ENCODE results near the gene DYNLT2. TPM values are rescaled to one million over a fixed set of nuclear protein-coding genes. Genes with fewer than 3 reads are reported as not detected.

DYNLT2 gene, protein sequence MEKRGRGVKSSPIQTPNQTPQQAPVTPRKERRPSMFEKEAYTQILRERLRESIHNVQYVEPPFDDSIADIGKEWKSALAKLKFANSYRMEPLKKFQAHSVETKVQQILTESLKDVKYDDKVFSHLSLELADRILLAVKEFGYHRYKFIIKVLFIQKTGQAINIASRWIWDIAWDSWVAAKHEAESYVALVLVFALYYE
- total RNA-seq = 1 to 10 TPM; 2.2 to 8.4 (median 5.4) TPM

DNA sequence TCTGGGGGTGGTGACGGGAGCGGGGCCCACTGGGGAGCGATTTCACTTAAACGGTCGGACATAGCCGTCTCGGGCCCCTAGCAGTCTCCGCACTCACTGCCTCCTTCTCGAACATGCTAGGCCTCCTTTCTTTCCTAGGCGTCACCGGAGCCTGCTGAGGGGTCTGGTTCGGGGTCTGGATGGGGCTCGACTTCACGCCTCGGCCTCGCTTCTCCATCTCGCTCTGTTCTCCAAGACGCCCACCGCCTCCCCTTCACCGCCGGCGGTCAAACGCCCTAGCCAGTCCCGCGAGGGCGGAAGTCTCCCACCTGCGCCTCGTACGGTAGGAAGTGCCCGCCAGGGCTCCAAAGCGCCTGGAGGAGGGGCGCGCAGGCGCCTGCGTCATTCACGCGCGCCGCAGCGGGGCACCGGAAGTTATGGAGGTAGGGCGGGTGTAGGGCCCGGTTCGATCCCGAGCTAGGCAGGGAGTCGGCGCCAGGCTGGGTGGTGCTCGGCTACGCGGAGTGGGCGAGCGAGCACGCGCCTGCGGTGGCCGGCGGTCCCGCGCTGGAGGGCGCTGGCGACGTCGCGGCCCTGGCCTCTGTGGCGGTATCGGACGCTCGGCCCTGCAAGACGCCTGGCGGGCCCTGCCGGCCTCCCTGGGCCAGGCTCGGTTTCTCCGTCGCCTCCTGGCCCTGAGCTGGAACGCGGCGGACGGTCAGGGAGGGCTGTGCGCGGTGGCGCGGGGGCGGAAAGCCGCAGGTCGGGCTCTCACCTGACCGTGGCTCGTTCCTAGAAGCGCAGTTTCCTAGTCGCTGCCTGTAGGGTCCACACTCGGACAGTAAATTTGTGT, at the start of gene DYNLT2, which contains the start of gene ERMARD:
DYNLT2 (minus strand) TSS at position 331 of the 832 bp plus-strand sequence; CDS start at position 217, 114 bp downstream.
ERMARD (plus strand) TSS at position 381 of the 832 bp plus-strand sequence; CDS start at position 417, 36 bp downstream.
- Histone ChIP-seq H3K36me3 (peaks cover 0 to 6% (median 0%) of the 10 kb centered on the region in 3 donors), H3K27me3 (no peaks in the 10 kb centered on the region), H3K4me1 (peaks cover 0 to 32% (median 5%) of the 10 kb centered on the region in 4 donors), H3K9me3 (peaks cover 0 to 7% (median 0%) of the 10 kb centered on the region in 4 donors), H3K4me3 (peak within 1 kb of the TSS; percentile 57 to 96 (median 90)), H3K27ac (peak within 1 kb of the TSS; percentile 78 to 99 (median 97))
- peak; percentile 81 to 88 for DNase-seq (ENCODE audit: low spot score in 2 of 2)
- 0 to 1% methylated on average over 37 to 56 of the region's 90 CpGs for WGBS, 2 donors
- TF ChIP-seq, protein P1, sequence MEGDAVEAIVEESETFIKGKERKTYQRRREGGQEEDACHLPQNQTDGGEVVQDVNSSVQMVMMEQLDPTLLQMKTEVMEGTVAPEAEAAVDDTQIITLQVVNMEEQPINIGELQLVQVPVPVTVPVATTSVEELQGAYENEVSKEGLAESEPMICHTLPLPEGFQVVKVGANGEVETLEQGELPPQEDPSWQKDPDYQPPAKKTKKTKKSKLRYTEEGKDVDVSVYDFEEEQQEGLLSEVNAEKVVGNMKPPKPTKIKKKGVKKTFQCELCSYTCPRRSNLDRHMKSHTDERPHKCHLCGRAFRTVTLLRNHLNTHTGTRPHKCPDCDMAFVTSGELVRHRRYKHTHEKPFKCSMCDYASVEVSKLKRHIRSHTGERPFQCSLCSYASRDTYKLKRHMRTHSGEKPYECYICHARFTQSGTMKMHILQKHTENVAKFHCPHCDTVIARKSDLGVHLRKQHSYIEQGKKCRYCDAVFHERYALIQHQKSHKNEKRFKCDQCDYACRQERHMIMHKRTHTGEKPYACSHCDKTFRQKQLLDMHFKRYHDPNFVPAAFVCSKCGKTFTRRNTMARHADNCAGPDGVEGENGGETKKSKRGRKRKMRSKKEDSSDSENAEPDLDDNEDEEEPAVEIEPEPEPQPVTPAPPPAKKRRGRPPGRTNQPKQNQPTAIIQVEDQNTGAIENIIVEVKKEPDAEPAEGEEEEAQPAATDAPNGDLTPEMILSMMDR (IDR thresholded peaks at IDR 0.05) = peak in 3 of 5 experiments; percentile 25 to 81 (median 75)
- TF ChIP-seq EP300 (IDR thresholded peaks at IDR 0.05) (peak; percentile 84 to 98), POLR2A (IDR thresholded peaks at IDR 0.05) (peak; percentile 65 to 87)

DNA sequence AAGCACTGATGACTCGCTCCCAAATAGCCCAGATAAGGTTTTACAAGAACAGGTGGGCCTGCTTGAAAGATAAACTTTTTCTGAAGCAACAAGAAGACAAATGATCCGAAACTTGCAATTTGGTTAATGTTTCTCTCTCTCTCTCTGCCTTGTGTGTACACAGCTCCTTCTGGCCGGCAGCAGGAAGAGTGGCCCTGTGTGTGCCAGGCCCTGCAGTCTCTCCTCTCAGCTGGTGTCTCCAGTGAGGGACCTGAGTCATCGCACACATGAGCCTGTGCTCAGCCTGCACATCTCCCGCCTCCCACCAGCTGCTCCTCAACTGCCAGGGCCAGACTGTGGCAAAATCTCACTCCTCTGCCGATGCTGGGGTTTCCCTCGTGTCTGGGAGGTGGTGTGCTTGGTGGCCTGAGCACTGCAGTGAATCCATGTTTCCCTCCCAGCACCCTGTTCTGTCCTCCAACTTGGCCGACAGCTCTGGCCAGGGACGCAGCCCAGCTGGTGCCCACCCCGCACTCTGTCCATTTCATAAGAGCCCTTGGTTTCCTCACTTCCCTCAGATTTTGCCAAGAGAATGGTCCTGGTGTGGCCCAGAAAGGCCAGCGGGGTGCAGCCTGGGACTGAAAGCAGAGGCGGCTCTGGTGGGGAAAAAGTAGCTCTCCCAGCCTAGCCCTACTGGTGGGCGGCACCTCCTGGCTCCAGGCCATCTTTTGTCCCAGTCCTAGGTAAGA, 49.5 kb upstream of the DYNLT2 start:
- H3K4me3 ChIP-seq = no peak overlapping the region
- no peaks in the 10 kb centered on the region for H3K27me3 ChIP-seq
- peak overlapping the region in 1 of 4 donors; percentile 4 for H3K27ac ChIP-seq
- peaks cover 0 to 8% (median 0%) of the 10 kb centered on the region in 4 donors for H3K4me1 ChIP-seq
- no peak for DNase-seq (ENCODE audit: low spot score in 2 of 2)
- H3K9me3 ChIP-seq = no peaks in the 10 kb centered on the region
- no peaks in the 10 kb centered on the region for H3K36me3 ChIP-seq
- 76 to 77% methylated on average over 12 to 13 of the region's 13 CpGs for WGBS, 2 donors
- TF ChIP-seq EP300 (IDR thresholded peaks at IDR 0.05) (no peak), POLR2A (IDR thresholded peaks at IDR 0.05) (no peak)
- TF ChIP-seq, protein P1 (IDR thresholded peaks at IDR 0.05) = no peak

DNA sequence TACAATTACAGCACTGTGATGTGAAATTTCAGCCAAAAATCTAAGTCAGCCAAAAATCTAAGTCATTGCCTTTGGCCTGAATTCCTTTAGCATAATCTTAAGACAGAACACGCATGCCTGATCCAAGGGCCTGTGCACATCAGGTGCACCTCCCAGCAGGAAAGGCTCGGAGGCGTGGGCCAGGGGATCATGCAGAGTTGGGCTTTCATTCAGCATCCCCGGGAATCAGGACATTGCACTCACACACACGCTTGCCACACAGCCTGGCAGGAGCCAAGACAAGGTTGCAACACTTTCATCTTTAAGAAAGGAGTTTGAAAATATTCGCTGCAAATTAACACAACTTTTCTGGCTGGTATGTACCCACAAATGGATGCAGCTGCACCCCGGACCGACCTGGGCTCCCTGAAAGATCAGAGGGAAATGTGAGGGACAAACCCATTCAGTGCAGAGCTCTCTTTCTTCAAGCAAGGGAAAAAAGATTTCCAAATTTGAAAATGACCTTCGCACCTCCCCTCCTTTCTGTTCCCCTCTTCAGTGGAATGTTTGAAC, 48.8 kb upstream of the DYNLT2 start:
- H3K27me3 ChIP-seq = no peaks in the 10 kb centered on the region
- TF ChIP-seq POLR2A (IDR thresholded peaks at IDR 0.05) = no peak
- TF ChIP-seq, protein P1 (IDR thresholded peaks at IDR 0.05) = no peak
- no peak for TF ChIP-seq EP300 (IDR thresholded peaks at IDR 0.05)
- no peak for DNase-seq (ENCODE audit: low spot score in 2 of 2)
- no peak overlapping the region for H3K4me3 ChIP-seq
- peak overlapping the region in 1 of 4 donors; percentile 4 for H3K27ac ChIP-seq
- no peaks in the 10 kb centered on the region for H3K9me3 ChIP-seq
- peaks cover 0 to 8% (median 0%) of the 10 kb centered on the region in 4 donors for H3K4me1 ChIP-seq
- H3K36me3 ChIP-seq = no peaks in the 10 kb centered on the region
- WGBS, 2 donors = 69 to 72% methylated on average over 9 of the region's 9 CpGs

DNA sequence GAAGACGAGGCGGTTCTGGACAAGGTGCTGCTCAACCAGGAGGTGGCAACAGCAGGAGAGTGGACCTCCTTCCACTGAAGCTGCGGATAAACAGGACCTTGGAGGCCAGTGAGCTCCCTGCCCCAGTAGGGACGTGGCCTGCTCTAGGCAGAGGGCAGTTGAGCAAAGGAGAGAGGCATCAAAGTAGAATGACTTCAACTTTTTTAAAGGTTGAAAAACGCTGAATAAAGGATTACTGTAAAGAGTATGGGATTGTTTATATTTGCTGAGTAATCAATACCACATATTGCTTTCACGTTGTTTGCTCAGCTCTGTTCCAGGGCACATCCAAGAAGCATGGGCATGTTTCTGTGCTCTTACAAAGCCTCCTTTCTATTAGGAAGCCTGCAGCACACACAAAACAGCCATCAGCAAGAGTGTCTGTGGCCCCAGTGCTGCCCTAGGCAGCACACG, 48.1 kb upstream of the DYNLT2 start:
- Histone ChIP-seq H3K4me3 (no peak overlapping the region), H3K9me3 (no peaks in the 10 kb centered on the region), H3K27ac (peak overlapping the region in 1 of 4 donors; percentile 10), H3K36me3 (no peaks in the 10 kb centered on the region), H3K4me1 (peaks cover 0 to 8% (median 0%) of the 10 kb centered on the region in 4 donors), H3K27me3 (no peaks in the 10 kb centered on the region)
- TF ChIP-seq EP300 (IDR thresholded peaks at IDR 0.05) (no peak), POLR2A (IDR thresholded peaks at IDR 0.05) (no peak)
- TF ChIP-seq, protein P1 (IDR thresholded peaks at IDR 0.05) = no peak
- DNase-seq (ENCODE audit: low spot score in 2 of 2) = no peak
- WGBS, 2 donors = 57 to 60% methylated on average over 7 of the region's 7 CpGs

Data from tibial nerve (tissue), 4 donors.